Progenitor cell of endocrine pancreas (in vitro differentiated cells): ENCODE data around the gene LRRC74A. TPM values are rescaled to one million over a fixed set of nuclear protein-coding genes. Genes with fewer than 3 reads are reported as not detected.

ENCODE experiments used
- DNase-seq: peaks from one replicate; pipeline ENCODE4 v3.0.0; 2021; ENCODE audit warnings: low spot score; ENCODE audit not compliant: unreplicated experiment
- H3K27ac Mint-ChIP-seq: 2 replicates; pipeline ENCODE4 v1.8.0; 2021; ENCODE audit warnings: mild to moderate bottlenecking, moderate library complexity, mixed read lengths
- H3K27me3 Mint-ChIP-seq: 2 replicates; pipeline ENCODE4 v1.8.0; 2021; ENCODE audit warnings: mixed read lengths
- H3K36me3 Mint-ChIP-seq: 2 replicates; pipeline ENCODE4 v1.8.0; 2022; ENCODE audit warnings: mixed read lengths; ENCODE audit not compliant: insufficient read depth
- H3K4me1 Mint-ChIP-seq: 2 replicates; pipeline ENCODE4 v1.8.0; 2021; ENCODE audit warnings: low read depth, mixed read lengths
- H3K4me3 Mint-ChIP-seq: 2 replicates; pipeline ENCODE4 v1.8.0; 2021; ENCODE audit warnings: low read depth, mild to moderate bottlenecking, moderate library complexity, mixed read lengths
- H3K9me3 Mint-ChIP-seq: 2 replicates; pipeline ENCODE4 v1.8.0; 2021; ENCODE audit warnings: low read depth, mixed read lengths
- total RNA-seq: library from RNA; stranded (reverse); gene quantifications from 2 replicates; pipeline ENCODE4 v1.2.1, GENCODE V29; 2021
- TF ChIP-seq, protein P1 (sequence below): fragments of 200-600 bp; sonication (generic); IDR thresholded peaks from one replicate; pipeline ENCODE4 v1.5.0; 2021; ENCODE audit warnings: antibody characterized with exemption, mild to moderate bottlenecking; ENCODE audit not compliant: unreplicated experiment

The LRRC74A gene
- total RNA-seq, 1 donor from 2014 or later, result not detected

DNA sequence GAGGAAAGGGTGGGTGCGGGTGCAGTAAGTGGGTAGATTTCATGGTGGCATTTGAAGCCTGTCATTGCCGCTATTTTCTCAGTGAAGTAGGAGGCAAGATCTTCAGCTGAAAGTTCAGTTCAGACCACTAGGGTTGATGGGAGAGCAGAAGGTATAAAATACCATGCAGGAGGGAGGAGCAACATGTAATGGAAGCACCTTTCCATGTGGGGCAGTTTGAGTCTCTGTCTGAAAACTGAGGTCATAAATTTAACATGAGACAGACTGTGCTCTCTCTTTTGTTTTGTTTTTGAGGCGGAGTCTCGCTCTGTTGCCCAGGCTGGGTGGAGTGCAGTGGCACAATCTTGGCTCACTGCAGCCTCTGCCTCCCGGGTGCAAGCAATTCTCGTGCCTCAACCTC lies 22.7 kb downstream of the LRRC74A start:
- TF ChIP-seq, protein P1, sequence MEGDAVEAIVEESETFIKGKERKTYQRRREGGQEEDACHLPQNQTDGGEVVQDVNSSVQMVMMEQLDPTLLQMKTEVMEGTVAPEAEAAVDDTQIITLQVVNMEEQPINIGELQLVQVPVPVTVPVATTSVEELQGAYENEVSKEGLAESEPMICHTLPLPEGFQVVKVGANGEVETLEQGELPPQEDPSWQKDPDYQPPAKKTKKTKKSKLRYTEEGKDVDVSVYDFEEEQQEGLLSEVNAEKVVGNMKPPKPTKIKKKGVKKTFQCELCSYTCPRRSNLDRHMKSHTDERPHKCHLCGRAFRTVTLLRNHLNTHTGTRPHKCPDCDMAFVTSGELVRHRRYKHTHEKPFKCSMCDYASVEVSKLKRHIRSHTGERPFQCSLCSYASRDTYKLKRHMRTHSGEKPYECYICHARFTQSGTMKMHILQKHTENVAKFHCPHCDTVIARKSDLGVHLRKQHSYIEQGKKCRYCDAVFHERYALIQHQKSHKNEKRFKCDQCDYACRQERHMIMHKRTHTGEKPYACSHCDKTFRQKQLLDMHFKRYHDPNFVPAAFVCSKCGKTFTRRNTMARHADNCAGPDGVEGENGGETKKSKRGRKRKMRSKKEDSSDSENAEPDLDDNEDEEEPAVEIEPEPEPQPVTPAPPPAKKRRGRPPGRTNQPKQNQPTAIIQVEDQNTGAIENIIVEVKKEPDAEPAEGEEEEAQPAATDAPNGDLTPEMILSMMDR, result peak; percentile 23
- no peak for DNase-seq
- Mint-ChIP-seq H3K4me3 (no peak overlapping the region), H3K36me3 (no peaks in the 10 kb centered on the region), H3K27me3 (no peaks in the 10 kb centered on the region), H3K4me1 (peaks cover 7% of the 10 kb centered on the region), H3K27ac (no peak overlapping the region), H3K9me3 (no peaks in the 10 kb centered on the region)

GRCh38 chr14:76855066-76855465 lies 28.9 kb downstream of the LRRC74A start:
- Mint-ChIP-seq H3K4me1 (no peaks in the 10 kb centered on the region), H3K9me3 (no peaks in the 10 kb centered on the region)
- TF ChIP-seq, protein P1, result no peak

DNA sequence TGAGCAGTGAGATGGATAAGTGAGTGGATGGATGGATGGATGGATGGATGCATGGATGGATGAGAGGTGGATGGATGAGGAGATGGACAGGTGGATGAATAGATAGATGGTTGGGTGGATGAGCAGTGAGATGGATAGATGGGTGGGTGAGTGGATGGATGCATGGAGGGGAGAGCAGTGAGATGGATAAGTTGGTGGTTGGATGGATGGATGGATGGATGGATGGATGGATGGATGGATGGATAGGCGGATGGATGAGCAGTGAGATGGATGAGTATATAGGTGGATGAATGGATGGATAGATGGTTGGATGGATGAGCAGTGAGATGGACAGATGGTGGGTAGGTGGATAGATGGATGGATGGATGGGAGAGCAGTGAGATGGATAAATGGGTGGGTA lies 30.6 kb downstream of the LRRC74A start:
- Mint-ChIP-seq H3K9me3 (no peaks in the 10 kb centered on the region), H3K36me3 (no peaks in the 10 kb centered on the region), H3K4me3 (no peak overlapping the region), H3K27me3 (peaks cover 6% of the 10 kb centered on the region), H3K27ac (no peak overlapping the region), H3K4me1 (peaks cover 1% of the 10 kb centered on the region)
- TF ChIP-seq, protein P1, result no peak
- no peak for DNase-seq

More at GRCh38 chr14:76855066-76855465, 28.9 kb downstream of the LRRC74A start:
- H3K27me3 Mint-ChIP-seq, result peaks cover 6% of the 10 kb centered on the region
- no peak overlapping the region for H3K4me3 Mint-ChIP-seq
- no peak for DNase-seq
- H3K27ac Mint-ChIP-seq, result peak overlapping the region; percentile 1
- H3K36me3 Mint-ChIP-seq, result no peaks in the 10 kb centered on the region

GRCh38 chr14:76861574-76862255 lies 35.5 kb downstream of the LRRC74A start:
- H3K27me3 Mint-ChIP-seq, result peaks cover 11% of the 10 kb centered on the region
- H3K36me3 Mint-ChIP-seq, result no peaks in the 10 kb centered on the region
- TF ChIP-seq, protein P1, result no peak
- H3K4me3 Mint-ChIP-seq, result no peak overlapping the region
- H3K4me1 Mint-ChIP-seq, result peaks cover 12% of the 10 kb centered on the region
- H3K27ac Mint-ChIP-seq, result no peak overlapping the region
- DNase-seq, result no peak
- no peaks in the 10 kb centered on the region for H3K9me3 Mint-ChIP-seq

GRCh38 chr14:76862546-76863282 lies 36.5 kb downstream of the LRRC74A start:
- peaks cover 8% of the 10 kb centered on the region for H3K27me3 Mint-ChIP-seq
- H3K9me3 Mint-ChIP-seq, result no peaks in the 10 kb centered on the region
- H3K27ac Mint-ChIP-seq, result no peak overlapping the region
- TF ChIP-seq, protein P1, result no peak
- H3K4me3 Mint-ChIP-seq, result no peak overlapping the region
- H3K4me1 Mint-ChIP-seq, result peaks cover 12% of the 10 kb centered on the region
- no peaks in the 10 kb centered on the region for H3K36me3 Mint-ChIP-seq
- DNase-seq, result no peak
